GM12878 (cell line): ENCODE results near the gene ADCY1. TPM values are rescaled to one million over a fixed set of nuclear protein-coding genes. Genes with fewer than 3 reads are reported as not detected.

Experiments
- ATAC-seq: fragments of 200-7000 bp; cut with Tn5 transposase; 3 replicates; pipeline ENCODE4 v1.9.1; 2020; ENCODE audit warnings: mild to moderate bottlenecking, moderate library complexity
- BruUV-seq: library from RNA; stranded (reverse); fragments of 400-500 nt; replicated peaks from 2 replicates; lab custom pipeline; 2021; lab: Mats Ljungman, UMichigan
- CTCF ChIA-PET: fragments of 300-600 bp; sonication (Branson Sonifier 250); formaldehyde crosslinking; extraction: SDS; loops from one replicate; lab custom pipeline; 2021; ENCODE audit warnings: inconsistent platforms; lab: Yijun Ruan, JAX
- POLR2A ChIA-PET: fragments of 350-600 bp; formaldehyde crosslinking; extraction: SDS; loops from one replicate; lab custom pipeline; 2021; ENCODE audit warnings: inconsistent platforms; lab: Charles Lee
- RAD21 ChIA-PET: fragments of 300-600 bp; sonication (Branson Sonifier 250); formaldehyde crosslinking; loops from one replicate; lab custom pipeline; 2023; ENCODE audit warnings: antibody characterized with exemption; ENCODE audit not compliant: unreplicated experiment; lab: Charles Lee
- SMC1A ChIA-PET: fragments of 300-600 bp; sonication (Branson Sonifier 250); formaldehyde crosslinking; loops from one replicate; lab custom pipeline; 2023; ENCODE audit not compliant: unreplicated experiment, uncharacterized antibody; lab: Charles Lee
- DNase-seq: peaks from one replicate; pipeline ENCODE4 v3.0.0-alpha.2; 2011; ENCODE audit warnings: low read depth, low spot score
- FAIRE-seq: peaks from 3 replicates; lab custom pipeline; 2011; peaks lifted over from hg19 to GRCh38; lab: Jason Lieb, UNC
- H2AFZ ChIP-seq: 2 replicates; pipeline ENCODE4 v1.6.0; 2011; ENCODE audit warnings: low read depth, low read length, control low read depth; ENCODE audit not compliant: control insufficient read depth
- H3K27ac ChIP-seq: 2 replicates; pipeline ENCODE4 v1.5.1; 2011; ENCODE audit warnings: control low read depth; ENCODE audit not compliant: control insufficient read depth, insufficient read depth
- H3K27me3 ChIP-seq, 2 experiments: replicated peaks in 1 of 2; 2 replicates each; pipeline versions ENCODE4 v1.6.0 to v1.6.1; 2011; ENCODE audit warnings: low read length in 1 of 2; ENCODE audit not compliant: control insufficient read depth in 2 of 2, insufficient read depth in 2 of 2
- H3K36me3 ChIP-seq, 2 experiments: 2 replicates each; pipeline ENCODE4 v1.5.1; 2011; ENCODE audit warnings: low read length in 1 of 2; ENCODE audit not compliant: control insufficient read depth in 2 of 2, insufficient read depth in 2 of 2
- H3K4me1 ChIP-seq: 2 replicates; pipeline ENCODE4 v1.6.1; 2011; ENCODE audit warnings: mild to moderate bottlenecking, low read length, moderate library complexity, mixed read lengths; ENCODE audit not compliant: control insufficient read depth, insufficient read depth
- H3K4me2 ChIP-seq: 2 replicates; pipeline ENCODE4 v1.6.0; 2011; ENCODE audit warnings: control low read depth; ENCODE audit not compliant: control insufficient read depth, insufficient read depth
- H3K4me3 ChIP-seq: fragments of 200-600 bp; sonication (generic); 2 replicates; pipeline ENCODE4 v1.5.1; 2016
- H3K79me2 ChIP-seq: 2 replicates; pipeline ENCODE4 v1.6.0; 2011; ENCODE audit warnings: low read length; ENCODE audit not compliant: control insufficient read depth, insufficient read depth
- H3K9ac ChIP-seq: 2 replicates; pipeline ENCODE4 v1.8.0; 2011; ENCODE audit warnings: low read length, control low read depth, mixed read lengths; ENCODE audit not compliant: control insufficient read depth, insufficient read depth
- H3K9me3 ChIP-seq: replicated peaks from 3 replicates; pipeline ENCODE4 v1.5.1; 2011; ENCODE audit warnings: mild to moderate bottlenecking, low read length; ENCODE audit not compliant: control insufficient read depth, insufficient read depth
- H4K20me1 ChIP-seq: 2 replicates; pipeline ENCODE4 v1.6.0; 2011; ENCODE audit not compliant: control insufficient read depth, insufficient read depth
- CHD2 ChIP-seq: IDR thresholded peaks from 2 replicates; pipeline ENCODE4 v1.6.1; 2011; ENCODE audit warnings: low read depth, low read length, improper control_type of control experiment, borderline replicate concordance
- FOS ChIP-seq: IDR thresholded peaks from 3 replicates; pipeline ENCODE4 v1.6.1; 2011; ENCODE audit warnings: borderline replicate concordance; ENCODE audit not compliant: insufficient read length; ENCODE audit errors: extremely low read depth
- KDM1A ChIP-seq: fragments of 200-600 bp; sonication (generic); IDR thresholded peaks from 2 replicates; pipeline ENCODE4 v1.6.1; 2016; ENCODE audit warnings: borderline replicate concordance
- MYC ChIP-seq: IDR thresholded peaks from 2 replicates; pipeline ENCODE4 v1.6.1; 2011; ENCODE audit warnings: mild to moderate bottlenecking, low read length, moderate library complexity, inconsistent platforms; ENCODE audit not compliant: insufficient read depth, insufficient replicate concordance, insufficient read length, severe bottlenecking
- NFYB ChIP-seq: IDR thresholded peaks from 2 replicates; pipeline ENCODE4 v1.6.1; 2011; ENCODE audit warnings: low read depth, mild to moderate bottlenecking, low read length, improper control_type of control experiment, moderate library complexity; ENCODE audit not compliant: insufficient read depth
- SIN3A ChIP-seq: IDR thresholded peaks from 2 replicates; pipeline ENCODE4 v1.6.1; 2012; ENCODE audit warnings: low read depth, low read length, improper control_type of control experiment
- SMAD1 ChIP-seq: fragments of 450-650 bp; IDR thresholded peaks from 2 replicates; pipeline ENCODE4 v1.6.1; 2018; ENCODE audit warnings: mild to moderate bottlenecking, low read depth; ENCODE audit not compliant: partially characterized antibody
- SMARCA5 ChIP-seq: fragments of 450-650 bp; IDR thresholded peaks from 2 replicates; pipeline ENCODE4 v1.6.1; 2017; ENCODE audit warnings: mild to moderate bottlenecking
- TARDBP ChIP-seq: IDR thresholded peaks from 2 replicates; pipeline ENCODE4 v1.6.1; 2016; ENCODE audit warnings: borderline replicate concordance
- WGBS: methylation state at CpG from one replicate; pipeline ENCODE4 v1.1.6; 2016; ENCODE audit warnings: low lambda C conversion rate; ENCODE audit not compliant: insufficient replicate concordance, insufficient coverage; ENCODE audit errors: missing lambda C conversion rate; 5-methylcytosine and 5-hydroxymethylcytosine counted together
- in situ Hi-C: fragments of 300-500 bp; cut with MboI; formaldehyde crosslinking; loops from 9 replicates; pipeline ENCODE4 v1.14.3; 2018; ENCODE audit warnings: mixed read lengths
- intact Hi-C: fragments of 100-400 bp; cut with micrococcal nuclease; formaldehyde crosslinking; loops from one replicate; pipeline ENCODE4 v1.14.2; 2022; ENCODE audit not compliant: unreplicated experiment
- polyA plus RNA-seq, 11 experiments: library from polyadenylated mRNA; depleted of rRNA in 4 of 11; unstranded in 6 of 11; stranded (reverse) in 5 of 11; fragments of >200 nt; fragmentation: Nextera tagmentation in 4 of 11; fragmentation: Illumina TruSeq in 1 of 11; extraction: Ambion mirVana in 4 of 11; extraction: Trizol in 1 of 11; gene quantifications; 1 replicate in 1 of 11; 2 replicates in 10 of 11; pipeline versions ENCODE4 v1.2.1 to v1.2.3, GENCODE V29; 2011 to 2016; ENCODE audit warnings: inconsistent platforms in 2 of 11, missing spikeins in 2 of 11, low read depth in 1 of 11
- total RNA-seq, 4 experiments: library from RNA; depleted of rRNA in 3 of 4; stranded (reverse); fragments of >200 nt in 3 of 4; fragmentation: Illumina TruSeq in 1 of 4; extraction: Trizol in 1 of 4; gene quantifications; 2 replicates each; pipeline versions ENCODE4 v1.2.1 to v1.2.3, GENCODE V29; 2013 to 2021
- TF ChIP-seq, protein P1 (sequence below): fragments of 450-650 bp; IDR thresholded peaks from 2 replicates; pipeline ENCODE4 v1.6.1; 2018; ENCODE audit warnings: mild to moderate bottlenecking, low read depth, moderate library complexity; ENCODE audit not compliant: partially characterized antibody
- TF ChIP-seq, protein P2 (sequence below): fragments of 450-650 bp; formaldehyde crosslinking; IDR thresholded peaks from 2 replicates; pipeline ENCODE4 v1.4.0; 2022; ENCODE audit warnings: mild to moderate bottlenecking, moderate library complexity
- TF ChIP-seq, protein P3 (sequence below): IDR thresholded peaks from 2 replicates; pipeline ENCODE4 v1.6.1; 2012; ENCODE audit warnings: mild to moderate bottlenecking, low read depth, low read length

ADCY1 gene
- total and polyA plus RNA-seq, 10 of the 15 experiments (the other 5 are each of a cell fraction or from before 2014, with no cell fraction given), result 0.13 to 1.4 (median 0.45) TPM; not detected in 1

DNA sequence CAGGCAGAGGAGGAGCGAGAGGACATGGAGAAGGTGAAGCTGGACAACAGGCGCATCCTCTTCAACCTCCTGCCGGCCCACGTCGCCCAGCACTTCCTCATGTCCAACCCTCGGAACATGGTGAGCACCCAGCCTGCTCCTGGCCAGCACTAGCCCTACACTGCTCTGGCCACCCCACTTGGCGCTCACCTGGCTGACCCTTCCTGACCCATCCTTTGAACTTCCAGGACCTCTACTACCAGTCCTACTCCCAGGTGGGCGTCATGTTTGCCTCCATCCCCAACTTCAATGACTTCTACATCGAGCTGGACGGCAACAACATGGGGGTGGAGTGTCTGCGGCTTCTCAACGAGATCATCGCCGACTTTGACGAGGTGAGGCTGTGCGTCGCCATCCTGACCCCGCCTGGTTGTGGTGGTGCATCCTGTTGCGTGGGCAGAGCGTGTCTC, 129.2 kb downstream of the ADCY1 start:
- in situ Hi-C loops (no loop called here), intact Hi-C loops (no loop called here)
- no peak overlapping the region for H3K4me3 ChIP-seq
- H4K20me1 ChIP-seq, result no peaks in the 10 kb centered on the region
- H3K27ac ChIP-seq, result no peak overlapping the region
- no TSS peak for BruUV-seq
- H3K9me3 ChIP-seq, result no peaks in the 10 kb centered on the region
- 65% methylated on average over 19 of the region's 20 CpGs for WGBS
- ATAC-seq (no peak), FAIRE-seq (no peak), DNase-seq (no peak)
- H3K9ac ChIP-seq, result no peak overlapping the region
- H3K27me3 ChIP-seq, result no peaks in the 10 kb centered on the region; a peak in 2 of 4 replicates
- no peak for TF ChIP-seq SMARCA5
- TF ChIP-seq, protein P1, sequence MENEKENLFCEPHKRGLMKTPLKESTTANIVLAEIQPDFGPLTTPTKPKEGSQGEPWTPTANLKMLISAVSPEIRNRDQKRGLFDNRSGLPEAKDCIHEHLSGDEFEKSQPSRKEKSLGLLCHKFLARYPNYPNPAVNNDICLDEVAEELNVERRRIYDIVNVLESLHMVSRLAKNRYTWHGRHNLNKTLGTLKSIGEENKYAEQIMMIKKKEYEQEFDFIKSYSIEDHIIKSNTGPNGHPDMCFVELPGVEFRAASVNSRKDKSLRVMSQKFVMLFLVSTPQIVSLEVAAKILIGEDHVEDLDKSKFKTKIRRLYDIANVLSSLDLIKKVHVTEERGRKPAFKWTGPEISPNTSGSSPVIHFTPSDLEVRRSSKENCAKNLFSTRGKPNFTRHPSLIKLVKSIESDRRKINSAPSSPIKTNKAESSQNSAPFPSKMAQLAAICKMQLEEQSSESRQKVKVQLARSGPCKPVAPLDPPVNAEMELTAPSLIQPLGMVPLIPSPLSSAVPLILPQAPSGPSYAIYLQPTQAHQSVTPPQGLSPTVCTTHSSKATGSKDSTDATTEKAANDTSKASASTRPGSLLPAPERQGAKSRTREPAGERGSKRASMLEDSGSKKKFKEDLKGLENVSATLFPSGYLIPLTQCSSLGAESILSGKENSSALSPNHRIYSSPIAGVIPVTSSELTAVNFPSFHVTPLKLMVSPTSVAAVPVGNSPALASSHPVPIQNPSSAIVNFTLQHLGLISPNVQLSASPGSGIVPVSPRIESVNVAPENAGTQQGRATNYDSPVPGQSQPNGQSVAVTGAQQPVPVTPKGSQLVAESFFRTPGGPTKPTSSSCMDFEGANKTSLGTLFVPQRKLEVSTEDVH, result no peak
- TF ChIP-seq NFYB, result no peak
- no peak for TF ChIP-seq SIN3A
- TF ChIP-seq MYC, result no peak
- TF ChIP-seq, protein P2, sequence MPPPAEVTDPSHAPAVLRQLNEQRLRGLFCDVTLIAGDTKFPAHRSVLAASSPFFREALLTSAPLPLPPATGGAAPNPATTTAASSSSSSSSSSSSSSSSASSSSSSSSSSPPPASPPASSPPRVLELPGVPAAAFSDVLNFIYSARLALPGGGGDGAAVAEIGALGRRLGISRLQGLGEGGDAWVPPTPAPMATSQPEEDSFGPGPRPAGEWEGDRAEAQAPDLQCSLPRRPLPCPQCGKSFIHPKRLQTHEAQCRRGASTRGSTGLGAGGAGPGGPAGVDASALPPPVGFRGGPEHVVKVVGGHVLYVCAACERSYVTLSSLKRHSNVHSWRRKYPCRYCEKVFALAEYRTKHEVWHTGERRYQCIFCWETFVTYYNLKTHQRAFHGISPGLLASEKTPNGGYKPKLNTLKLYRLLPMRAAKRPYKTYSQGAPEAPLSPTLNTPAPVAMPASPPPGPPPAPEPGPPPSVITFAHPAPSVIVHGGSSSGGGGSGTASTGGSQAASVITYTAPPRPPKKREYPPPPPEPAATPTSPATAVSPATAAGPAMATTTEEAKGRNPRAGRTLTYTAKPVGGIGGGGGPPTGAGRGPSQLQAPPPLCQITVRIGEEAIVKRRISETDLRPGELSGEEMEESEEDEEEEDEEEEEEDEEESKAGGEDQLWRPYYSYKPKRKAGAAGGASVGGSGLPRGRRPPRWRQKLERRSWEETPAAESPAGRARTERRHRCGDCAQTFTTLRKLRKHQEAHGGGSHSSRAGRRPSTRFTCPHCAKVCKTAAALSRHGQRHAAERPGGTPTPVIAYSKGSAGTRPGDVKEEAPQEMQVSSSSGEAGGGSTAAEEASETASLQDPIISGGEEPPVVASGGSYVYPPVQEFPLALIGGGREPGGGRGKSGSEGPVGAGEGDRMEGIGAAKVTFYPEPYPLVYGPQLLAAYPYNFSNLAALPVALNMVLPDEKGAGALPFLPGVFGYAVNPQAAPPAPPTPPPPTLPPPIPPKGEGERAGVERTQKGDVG, result no peak
- TF ChIP-seq KDM1A, result no peak
- no peak for TF ChIP-seq CHD2
- TF ChIP-seq SMAD1, result no peak
- TF ChIP-seq FOS, result no peak
- no peak for TF ChIP-seq TARDBP
- TF ChIP-seq, protein P3, sequence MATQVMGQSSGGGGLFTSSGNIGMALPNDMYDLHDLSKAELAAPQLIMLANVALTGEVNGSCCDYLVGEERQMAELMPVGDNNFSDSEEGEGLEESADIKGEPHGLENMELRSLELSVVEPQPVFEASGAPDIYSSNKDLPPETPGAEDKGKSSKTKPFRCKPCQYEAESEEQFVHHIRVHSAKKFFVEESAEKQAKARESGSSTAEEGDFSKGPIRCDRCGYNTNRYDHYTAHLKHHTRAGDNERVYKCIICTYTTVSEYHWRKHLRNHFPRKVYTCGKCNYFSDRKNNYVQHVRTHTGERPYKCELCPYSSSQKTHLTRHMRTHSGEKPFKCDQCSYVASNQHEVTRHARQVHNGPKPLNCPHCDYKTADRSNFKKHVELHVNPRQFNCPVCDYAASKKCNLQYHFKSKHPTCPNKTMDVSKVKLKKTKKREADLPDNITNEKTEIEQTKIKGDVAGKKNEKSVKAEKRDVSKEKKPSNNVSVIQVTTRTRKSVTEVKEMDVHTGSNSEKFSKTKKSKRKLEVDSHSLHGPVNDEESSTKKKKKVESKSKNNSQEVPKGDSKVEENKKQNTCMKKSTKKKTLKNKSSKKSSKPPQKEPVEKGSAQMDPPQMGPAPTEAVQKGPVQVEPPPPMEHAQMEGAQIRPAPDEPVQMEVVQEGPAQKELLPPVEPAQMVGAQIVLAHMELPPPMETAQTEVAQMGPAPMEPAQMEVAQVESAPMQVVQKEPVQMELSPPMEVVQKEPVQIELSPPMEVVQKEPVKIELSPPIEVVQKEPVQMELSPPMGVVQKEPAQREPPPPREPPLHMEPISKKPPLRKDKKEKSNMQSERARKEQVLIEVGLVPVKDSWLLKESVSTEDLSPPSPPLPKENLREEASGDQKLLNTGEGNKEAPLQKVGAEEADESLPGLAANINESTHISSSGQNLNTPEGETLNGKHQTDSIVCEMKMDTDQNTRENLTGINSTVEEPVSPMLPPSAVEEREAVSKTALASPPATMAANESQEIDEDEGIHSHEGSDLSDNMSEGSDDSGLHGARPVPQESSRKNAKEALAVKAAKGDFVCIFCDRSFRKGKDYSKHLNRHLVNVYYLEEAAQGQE, result no peak
- H3K79me2 ChIP-seq, result no peaks in the 10 kb centered on the region
- H2AFZ ChIP-seq, result no peak overlapping the region
- no peaks in the 10 kb centered on the region for H3K36me3 ChIP-seq
- SMC1A ChIA-PET, result no interaction called here
- H3K4me2 ChIP-seq, result no peak overlapping the region
- CTCF ChIA-PET, result no interaction called here
- RAD21 ChIA-PET, result no interaction called here
- POLR2A ChIA-PET, result no interaction called here
- no peaks in the 10 kb centered on the region for H3K4me1 ChIP-seq
